Measurements from ENCODE around the gene CKAP2L.
A peak's percentile ranks its signal among the peaks of the same experiment; 100 is the strongest.

Gene CKAP2L

GRCh38 chr2:112793449-112793978 is 29.1 kb upstream of the CKAP2L start:
- intact Hi-C loops (cut with DNase I), result no loop called here
- DNase-seq, result no peak

DNA sequence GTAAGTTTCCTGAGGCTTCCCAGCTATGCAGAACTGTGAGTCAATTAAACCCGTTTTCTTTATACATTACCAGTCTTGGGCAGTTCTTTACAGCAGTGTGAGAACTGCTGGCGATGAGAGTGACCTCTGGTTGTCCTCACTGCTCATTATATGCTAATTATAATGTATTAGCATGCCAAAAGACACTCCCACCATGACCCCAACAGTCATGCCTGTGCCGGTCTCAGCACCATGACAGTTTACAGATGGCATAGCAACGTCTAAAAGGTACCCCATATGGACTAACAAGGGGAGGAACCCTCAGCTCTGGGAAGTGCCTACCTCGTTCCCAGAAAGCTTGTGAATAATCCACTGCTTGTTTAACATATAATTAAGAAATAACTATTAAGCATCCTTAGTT is 28.0 kb upstream of the CKAP2L start:
- intact Hi-C loops (cut with DNase I), result no loop called here
- DNase-seq, result no peak

- no peak for DNase-seq
- intact Hi-C loops (cut with DNase I), result no loop called here
Measured at GRCh38 chr2:112791693-112792230, 27.4 kb upstream of the CKAP2L start.

DNA sequence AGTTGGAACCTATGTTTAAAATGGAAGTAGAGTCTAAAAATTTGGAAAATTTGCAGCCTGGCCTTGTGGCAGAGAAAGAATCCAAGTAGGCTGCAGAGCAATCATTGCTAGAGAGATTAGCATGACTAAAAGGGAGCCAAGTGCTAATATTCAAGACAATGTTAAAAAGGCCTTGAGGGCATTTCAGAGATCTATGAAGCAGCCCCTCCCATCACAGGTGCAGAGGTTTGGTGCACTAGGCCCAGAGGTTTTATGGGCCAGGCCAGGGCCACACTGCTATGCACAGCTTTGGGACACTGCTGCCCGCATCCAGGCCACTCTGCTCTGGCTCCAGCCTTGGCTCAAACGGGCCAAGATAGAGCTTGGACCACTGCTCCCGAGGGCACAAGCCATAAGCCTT is 26.6 kb upstream of the CKAP2L start:
- no peak for DNase-seq
- intact Hi-C loops (cut with DNase I), result no loop called here

DNA sequence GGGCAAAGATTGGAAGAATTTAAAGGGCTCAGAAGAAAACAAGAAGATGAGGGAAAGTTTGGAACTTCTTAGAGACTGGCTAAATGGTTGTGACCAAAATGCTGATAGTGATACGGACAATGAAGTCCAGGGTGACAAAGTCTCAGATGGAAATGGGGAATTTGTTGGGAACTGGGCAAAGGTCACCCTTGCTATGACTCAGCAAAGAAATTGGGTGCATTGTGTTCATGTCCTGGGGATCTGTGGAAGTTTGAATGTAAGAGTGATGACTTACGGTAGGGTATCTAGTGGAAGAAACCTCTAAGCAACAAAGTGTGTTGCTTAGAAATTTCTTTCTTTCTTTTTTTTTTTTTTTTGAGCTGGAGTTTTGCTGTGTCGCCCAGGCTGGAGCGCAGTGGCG is 25.9 kb upstream of the CKAP2L start:
- DNase-seq, result no peak
- intact Hi-C loops (cut with DNase I), result no loop called here

- DNase-seq, result no peak
- intact Hi-C loops (cut with DNase I), result no loop called here
Measured at GRCh38 chr2:112789186-112789585, 24.8 kb upstream of the CKAP2L start.

GRCh38 chr2:112788653-112789052 is 24.2 kb upstream of the CKAP2L start:
- DNase-seq, result no peak
- intact Hi-C loops (cut with DNase I), result no loop called here

GRCh38 chr2:112787729-112788393 is 23.5 kb upstream of the CKAP2L start:
- intact Hi-C loops (cut with DNase I), result no loop called here

DNA sequence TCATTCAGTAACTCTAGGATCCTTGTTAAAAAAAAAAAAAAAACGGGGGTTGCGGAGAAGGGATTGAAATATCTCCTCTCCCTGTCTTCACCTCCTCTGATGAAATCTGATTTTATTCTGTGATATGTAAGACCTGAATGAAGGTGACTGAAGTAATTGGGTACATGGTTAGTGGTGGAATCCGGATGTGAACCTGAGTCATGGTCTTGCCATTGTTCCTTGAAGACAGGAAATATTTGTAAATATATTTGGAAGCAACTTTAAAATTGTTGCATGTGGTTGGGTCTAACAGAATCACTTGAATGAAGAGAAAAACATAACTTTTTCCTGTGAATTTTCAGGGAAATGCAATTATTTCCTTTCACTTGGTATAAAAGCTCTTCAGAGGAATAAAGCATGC is 22.9 kb upstream of the CKAP2L start:
- intact Hi-C loops (cut with DNase I), result no loop called here
- DNase-seq, result no peak

More at GRCh38 chr2:112787729-112788393, 23.5 kb upstream of the CKAP2L start:
- DNase-seq, result no peak

DNA sequence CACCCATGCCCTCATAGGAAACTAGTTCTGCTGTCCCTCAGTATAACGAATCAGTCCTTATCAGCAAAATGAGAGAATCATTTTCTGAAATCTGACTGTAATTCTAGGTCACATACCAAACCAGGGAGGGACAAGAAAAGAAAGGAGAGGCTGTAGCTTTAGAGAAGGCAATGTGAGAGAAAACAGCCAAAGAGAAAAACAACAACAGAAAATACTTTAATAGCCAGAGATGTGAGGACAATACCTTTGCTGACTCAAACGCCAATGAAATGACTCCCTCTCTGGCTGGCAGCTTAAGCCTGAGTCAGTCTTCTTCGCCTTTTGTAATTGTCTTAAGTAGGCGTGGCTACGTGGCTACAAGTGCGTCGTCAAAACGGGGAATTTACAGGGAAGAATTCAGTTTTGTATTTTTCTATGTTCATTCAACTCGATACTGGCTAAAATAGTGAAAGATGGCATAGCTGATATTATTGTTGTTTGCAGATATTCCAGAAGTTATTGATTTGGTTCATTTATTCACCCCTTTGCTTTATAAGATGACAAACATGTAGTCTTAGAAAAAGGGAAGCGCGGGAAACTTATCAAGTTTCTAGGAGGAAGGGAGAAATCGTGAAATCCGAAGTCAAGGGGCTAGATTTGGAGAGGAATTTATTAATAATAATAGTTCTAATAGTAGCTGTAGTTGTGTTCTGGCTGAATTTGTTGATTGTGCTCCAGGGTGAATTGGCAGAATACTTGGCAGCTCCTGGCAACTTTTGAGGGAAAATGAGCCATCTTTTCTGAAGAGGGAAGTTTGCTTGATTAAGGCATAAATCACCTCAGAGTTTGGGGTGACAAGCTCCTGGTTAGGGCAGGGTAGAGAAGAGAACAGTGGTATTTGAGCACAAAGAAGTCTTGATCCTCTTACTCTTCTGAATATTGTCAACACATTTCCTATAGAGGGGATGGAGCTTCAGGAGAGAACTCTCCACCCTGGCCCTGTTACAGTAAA is 20.1 kb upstream of the CKAP2L start, which contains the start of gene IL1A:
TSS of gene IL1A (minus strand) at position 295 of the 991 bp plus-strand sequence. CDS start 723 bp downstream, outside the sequence.
- DNase-seq, result peak in 5 of 42 donors; percentile 11 to 59 (median 15)
- intact Hi-C loops (cut with DNase I), result no loop called here

DNA sequence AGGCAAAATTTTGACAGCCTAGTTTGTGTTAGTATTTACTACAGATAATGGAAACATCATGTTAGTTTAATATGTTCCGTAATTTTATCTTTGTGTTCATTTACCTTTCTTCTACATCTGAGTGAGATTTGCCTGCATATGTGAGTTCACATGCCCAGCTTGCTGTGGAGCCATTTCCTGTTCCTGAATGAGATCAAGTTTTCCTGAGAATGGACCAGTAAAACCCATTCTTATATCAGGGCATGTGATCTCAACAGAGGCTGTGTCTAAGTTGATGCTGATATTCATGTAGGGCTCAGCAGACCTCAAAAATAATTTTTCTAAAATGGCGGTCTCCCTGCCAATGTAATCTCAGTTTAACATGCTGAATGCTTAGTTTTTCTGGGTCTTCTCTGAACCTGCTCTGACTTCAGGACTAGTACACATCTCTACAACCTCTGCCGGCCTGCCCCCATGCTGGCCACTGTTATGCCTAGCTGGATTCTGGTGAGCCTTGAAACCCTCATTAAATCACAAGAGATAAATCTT is 18.8 kb upstream of the CKAP2L start:
- intact Hi-C loops (cut with DNase I), result no loop called here
- no peak for DNase-seq

GRCh38 chr2:112782234-112782799 is 17.9 kb upstream of the CKAP2L start:
- intact Hi-C loops (cut with DNase I), result no loop called here
- DNase-seq, result no peak

DNA sequence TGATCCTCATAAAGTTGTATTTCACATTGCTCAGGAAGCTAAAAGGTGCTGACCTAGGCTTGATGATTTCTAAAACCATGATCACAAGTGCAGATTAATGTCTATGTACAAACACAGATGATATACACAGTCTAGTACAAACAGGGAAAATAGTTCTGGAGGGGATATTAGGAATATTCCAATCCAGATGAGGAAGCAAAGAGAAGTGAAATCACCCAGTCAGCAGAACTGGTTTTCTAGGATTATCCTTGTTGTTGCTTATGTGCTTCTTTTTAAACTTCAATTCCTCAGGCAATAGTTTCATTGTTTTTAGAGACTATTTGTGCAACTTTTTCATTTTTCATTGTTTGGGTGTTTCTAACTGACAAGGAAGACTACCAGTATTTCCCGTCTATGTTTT is 15.2 kb upstream of the CKAP2L start:
- intact Hi-C loops (cut with DNase I), result no loop called here
- DNase-seq, result no peak

DNA sequence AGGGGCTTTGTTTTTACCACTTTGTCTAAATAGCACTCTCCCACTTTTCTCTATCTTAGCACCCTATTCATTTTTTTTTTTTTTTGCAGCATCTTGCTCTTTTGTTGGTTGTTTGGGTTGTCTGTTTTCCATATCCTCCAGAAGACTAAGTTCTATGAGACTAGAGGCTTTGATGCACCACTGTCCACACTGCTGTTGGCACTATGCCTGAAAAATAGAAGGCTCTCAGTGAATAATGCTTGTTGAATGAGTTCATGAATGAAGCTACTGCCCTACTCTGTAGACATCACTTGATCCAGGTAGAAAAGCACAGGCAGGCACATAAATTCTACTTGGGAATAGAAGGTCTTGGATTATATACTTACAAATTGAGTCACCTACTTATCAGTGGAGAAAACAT is 12.6 kb upstream of the CKAP2L start:
- intact Hi-C loops (cut with DNase I), result no loop called here

DNA sequence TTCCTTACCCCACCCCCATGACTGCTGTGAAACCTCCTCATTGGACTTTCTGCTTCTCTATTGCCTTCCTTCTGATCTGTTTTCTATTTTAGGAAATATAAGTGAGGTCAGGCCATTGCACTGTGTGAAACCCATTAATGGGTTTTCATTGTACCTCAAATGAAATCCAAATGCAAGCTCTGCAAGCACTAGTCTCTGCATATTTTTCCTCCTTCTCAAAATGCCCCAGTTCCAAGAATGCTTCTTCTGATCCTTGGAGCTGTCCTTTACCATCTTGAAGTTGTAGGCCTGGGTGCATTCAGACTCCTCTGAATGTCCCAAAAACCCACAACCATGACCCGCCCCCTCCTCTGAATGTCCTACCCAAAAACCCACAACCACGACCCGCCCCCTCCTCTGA is 11.7 kb upstream of the CKAP2L start:
- intact Hi-C loops (cut with DNase I), result no loop called here
- no peak for DNase-seq

More for the DNA sequence above, 12.6 kb upstream of the CKAP2L start:
- DNase-seq, result no peak

GRCh38 chr2:112774536-112775285 is 10.3 kb upstream of the CKAP2L start:
- DNase-seq, result no peak
- intact Hi-C loops (cut with DNase I), result no loop called here

DNA sequence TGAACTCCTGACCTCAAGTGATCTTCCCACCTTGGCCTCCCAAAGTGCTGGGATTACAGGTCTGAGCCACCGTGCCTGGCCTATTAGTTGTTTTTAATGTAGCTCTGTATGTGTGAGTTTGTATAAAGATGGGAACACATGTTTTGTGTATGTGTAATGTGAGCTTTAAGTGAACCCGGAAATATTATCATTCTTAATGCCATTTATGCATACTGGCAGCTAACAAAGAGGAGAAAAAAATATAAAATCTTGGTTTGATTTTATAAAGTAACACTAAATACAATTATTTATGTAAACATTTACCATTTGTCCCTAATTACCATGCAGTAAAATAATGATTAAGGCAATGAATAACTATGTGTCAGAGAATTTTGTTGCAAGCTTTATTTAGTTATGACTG is 9.1 kb upstream of the CKAP2L start:
- no peak for DNase-seq
- intact Hi-C loops (cut with DNase I), result no loop called here

DNA sequence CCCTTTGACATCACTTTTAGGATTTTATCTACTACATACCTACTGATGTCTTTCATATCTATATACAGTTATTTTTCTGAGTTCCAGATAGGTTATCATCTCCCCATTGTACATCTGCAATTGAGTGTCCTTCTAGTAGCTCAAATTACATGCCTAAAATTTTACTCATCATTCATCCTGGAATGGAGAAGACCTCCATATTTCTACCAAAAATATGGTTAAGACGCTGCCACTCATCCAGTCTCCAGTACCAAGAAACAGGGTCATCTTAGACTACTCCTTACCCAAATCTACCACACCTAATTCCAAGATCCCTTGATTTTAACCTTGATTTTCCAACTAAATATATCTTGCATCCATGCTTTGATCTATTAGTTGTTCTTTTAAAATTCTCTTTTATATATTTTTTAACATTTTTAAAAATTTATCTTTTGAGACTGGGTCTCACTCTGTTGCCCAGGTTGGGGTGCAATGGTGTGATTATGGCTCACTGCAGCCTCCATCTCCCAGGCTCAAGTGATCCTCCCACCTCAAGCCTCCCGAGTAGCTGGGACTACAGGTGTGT is 8.6 kb upstream of the CKAP2L start:
- intact Hi-C loops (cut with DNase I), result no loop called here
- no peak for DNase-seq
